ENCODE results near the gene TADA3.

The TADA3 gene, protein sequence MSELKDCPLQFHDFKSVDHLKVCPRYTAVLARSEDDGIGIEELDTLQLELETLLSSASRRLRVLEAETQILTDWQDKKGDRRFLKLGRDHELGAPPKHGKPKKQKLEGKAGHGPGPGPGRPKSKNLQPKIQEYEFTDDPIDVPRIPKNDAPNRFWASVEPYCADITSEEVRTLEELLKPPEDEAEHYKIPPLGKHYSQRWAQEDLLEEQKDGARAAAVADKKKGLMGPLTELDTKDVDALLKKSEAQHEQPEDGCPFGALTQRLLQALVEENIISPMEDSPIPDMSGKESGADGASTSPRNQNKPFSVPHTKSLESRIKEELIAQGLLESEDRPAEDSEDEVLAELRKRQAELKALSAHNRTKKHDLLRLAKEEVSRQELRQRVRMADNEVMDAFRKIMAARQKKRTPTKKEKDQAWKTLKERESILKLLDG

DNA sequence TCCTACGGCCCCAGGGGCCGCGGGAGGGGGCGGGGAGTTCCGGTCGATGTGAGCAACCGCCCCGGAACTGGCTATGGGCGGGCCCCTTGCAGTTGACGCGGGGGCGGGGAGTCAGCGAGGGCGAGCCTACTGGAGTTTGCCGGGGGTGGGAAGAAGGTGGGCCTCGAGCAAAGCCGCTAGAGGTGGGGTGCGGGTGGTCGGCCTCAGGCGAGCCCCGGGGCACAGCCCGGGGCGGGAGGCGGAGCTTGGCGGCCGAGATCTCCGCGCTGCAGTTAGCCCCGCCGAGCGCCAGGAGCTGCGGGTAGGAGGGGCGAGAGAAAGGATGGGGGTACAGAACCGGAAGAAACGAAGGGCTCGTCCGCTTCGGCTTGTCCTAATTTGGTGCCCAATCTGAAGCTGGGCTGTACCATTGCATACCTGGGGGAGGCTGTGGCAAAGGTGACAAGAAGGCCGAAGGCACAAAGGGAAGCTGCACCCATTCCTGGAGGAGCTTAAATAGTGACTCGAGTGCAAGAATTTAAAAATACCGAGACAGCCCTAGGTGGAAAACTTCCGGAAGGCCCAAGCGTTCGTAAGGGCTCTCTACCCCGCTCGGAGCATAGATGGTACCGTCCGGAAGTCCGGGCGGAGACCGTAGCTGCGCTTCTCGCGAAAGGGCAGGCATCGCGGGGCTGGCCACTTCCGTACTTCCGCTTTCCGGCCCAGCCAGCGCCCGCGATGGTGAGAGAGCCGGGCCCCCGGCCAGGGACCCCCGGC, at the start of gene TADA3, which contains the start of gene ARPC4:
TADA3 (minus strand) TSS at position 69 of the 756 bp plus-strand sequence. CDS start 1,007 bp downstream, outside the sequence.
ARPC4 (plus strand) TSS at position 678 of the 756 bp plus-strand sequence; CDS start at position 718, 40 bp downstream.
- FAIRE-seq, result peak; percentile 82
- peak; percentile 83 for DNase-seq (ENCODE audit: insufficient read length, low spot score)

DNA sequence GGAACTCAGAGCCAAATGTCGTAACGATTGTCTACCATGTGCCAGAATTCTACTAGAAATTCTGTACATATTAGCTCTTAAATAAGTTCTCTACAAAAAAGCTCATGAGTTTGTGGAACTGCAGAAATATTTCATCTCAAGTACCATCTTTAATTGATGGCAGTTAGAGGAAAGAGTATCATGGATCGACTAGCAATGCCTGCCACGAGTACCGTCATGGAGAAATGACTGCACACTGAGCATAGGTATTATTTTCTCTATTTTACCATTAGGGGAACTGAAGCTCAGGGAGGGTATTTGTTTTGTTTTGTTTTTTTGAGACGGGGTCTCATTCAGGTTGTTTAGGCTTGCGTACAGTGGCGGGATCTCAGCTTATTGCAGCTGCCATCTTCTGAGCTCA, 48.7 kb upstream of the TADA3 start:
- no peak for DNase-seq (ENCODE audit: insufficient read length, low spot score)
- no peak for FAIRE-seq

DNA sequence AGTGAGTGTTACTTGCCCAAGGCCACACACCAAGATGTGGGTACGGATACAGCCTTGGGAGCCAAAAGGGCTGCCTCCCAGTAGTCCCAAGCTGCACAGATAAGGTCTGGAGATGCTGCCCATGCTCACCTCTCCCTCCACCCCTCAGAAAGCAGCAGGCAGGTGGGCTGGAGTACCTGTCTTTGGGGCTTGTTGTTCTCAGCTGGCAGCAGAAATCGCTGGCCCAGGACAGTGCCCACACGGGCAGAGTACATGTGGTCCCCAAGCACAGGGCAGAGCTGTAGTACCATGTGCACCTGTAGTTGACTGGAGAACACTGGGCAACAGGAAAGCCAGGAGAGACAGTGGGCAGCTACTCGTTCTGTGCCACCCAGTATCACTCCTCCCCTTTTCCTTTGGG, 46.6 kb upstream of the TADA3 start:
- FAIRE-seq, result no peak
- DNase-seq (ENCODE audit: insufficient read length, low spot score), result no peak

DNA sequence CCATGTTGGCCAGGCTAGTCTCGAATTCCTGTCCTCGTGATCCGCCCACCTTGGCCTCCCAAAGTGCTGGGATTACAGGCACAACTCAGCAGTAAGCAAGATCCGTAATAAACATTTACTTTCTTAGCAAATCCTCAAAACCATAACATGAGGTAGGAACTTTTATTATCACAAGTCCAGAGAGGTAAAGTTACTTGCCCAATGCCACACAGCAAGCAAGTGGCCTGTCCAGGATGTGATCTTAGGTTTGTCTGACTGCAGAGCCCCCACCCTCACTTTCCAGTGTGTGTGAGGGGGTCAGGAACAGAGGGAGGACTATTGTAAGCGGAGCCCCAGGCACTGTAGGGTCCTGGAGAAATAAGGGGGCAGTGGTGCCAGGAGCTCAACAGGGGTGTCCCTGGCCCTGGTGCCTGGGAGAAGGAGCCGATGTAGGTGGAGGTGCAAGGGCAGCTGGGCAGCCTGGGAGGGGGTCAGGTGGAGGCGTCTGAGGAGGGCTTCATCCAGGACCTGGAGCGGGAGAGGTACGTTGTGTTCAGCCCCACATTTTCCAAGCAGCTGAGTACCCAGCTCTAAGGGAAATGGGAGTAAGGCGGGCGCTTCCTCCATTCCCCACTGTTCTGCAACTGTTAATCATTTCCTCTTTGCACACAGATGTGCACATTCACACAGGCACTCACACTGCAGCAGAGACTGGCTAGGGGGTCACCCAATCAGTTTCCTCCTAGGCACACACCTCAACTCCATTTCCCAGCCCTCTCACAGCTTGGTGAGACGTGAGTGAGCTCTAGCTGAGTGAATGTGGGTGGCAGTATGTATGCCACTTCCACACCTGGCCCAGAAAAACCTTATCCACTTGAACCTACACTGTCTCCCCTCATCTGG, 45.7 kb upstream of the TADA3 start:
- DNase-seq (ENCODE audit: insufficient read length, low spot score), result no peak
- no peak for FAIRE-seq

DNA sequence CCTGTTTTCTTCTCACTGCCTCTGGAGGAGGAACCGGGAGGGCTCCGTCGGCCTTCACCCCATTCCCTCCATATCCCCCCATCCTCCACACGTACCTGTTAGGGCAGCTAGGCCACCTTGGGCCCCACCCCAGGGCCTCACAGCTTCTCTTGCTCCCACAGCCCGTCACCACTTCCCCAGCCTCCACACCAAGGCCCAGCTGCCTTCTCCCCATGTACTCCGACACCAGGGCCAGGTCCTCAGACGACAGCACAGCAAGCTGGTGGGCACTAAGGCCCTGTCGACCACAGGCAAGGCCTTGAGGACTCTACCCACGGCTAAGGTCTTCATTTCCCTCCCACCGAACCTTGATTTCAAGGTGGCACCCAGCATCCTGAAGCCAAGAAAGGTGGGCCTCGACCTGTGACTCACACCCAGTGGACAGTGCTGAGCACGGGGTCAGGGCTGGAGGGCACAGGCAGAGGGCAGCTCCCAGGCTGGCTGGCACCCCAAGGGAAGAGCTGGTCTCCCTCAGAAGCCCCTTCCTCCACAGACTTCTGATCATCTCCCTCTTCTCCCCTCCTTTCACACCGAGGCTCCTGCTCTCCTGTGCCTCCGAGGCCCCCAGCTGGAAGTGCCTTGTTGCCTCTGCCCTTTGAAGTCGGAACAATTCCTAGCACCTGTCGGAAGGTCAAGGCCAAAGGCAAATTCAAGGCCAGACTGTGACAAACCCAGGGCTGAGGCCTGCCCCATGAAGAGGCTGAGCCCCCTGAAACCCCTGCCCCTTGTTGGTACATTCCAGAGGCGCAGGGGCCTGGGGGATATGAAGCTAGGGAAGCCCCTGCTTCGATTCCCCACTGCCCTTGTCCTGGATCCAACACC, 42.5 kb upstream of the TADA3 start:
- no peak for DNase-seq (ENCODE audit: insufficient read length, low spot score)
- no peak for FAIRE-seq

DNA sequence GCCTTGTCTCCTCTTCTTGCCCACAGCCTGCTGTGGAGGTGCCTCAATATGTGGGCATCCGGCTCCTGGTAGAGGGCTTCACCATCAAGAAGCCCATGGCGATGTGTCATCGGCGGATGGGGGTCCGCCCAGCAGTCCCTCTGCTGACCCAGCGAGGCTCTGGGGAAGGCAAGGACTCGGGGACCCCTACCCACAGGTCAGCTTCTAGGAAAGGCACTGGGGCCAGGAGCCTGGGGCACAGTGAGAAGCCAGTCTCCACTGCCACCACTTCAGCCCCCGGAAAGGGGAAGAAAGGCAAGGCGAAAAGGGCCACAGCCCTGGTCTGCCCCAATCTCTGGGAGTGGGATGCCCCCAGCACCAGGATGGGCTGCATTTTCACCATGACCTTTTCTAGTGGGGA, 40.8 kb upstream of the TADA3 start:
- FAIRE-seq, result no peak
- no peak for DNase-seq (ENCODE audit: insufficient read length, low spot score)

DNA sequence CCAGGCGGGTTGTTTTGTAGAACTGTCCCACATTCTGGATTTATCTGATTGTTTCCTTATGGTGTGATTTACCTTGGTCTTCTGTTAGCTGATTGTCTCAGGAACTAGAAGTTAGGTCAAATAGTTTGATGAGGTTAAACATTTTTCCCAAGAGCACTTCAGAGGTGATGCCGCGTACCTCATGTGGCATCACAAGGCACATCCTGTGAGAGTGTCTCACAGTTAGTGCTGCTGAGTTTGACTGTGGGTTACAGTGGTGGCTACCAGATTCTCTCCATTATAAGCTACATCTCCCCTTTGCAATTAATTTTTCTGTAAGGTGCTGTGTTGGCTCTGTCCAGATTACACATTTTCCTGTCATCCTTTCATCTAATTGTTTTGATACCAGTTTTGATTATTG, 39.0 kb upstream of the TADA3 start:
- FAIRE-seq (no peak), DNase-seq (ENCODE audit: insufficient read length, low spot score) (no peak)

DNA sequence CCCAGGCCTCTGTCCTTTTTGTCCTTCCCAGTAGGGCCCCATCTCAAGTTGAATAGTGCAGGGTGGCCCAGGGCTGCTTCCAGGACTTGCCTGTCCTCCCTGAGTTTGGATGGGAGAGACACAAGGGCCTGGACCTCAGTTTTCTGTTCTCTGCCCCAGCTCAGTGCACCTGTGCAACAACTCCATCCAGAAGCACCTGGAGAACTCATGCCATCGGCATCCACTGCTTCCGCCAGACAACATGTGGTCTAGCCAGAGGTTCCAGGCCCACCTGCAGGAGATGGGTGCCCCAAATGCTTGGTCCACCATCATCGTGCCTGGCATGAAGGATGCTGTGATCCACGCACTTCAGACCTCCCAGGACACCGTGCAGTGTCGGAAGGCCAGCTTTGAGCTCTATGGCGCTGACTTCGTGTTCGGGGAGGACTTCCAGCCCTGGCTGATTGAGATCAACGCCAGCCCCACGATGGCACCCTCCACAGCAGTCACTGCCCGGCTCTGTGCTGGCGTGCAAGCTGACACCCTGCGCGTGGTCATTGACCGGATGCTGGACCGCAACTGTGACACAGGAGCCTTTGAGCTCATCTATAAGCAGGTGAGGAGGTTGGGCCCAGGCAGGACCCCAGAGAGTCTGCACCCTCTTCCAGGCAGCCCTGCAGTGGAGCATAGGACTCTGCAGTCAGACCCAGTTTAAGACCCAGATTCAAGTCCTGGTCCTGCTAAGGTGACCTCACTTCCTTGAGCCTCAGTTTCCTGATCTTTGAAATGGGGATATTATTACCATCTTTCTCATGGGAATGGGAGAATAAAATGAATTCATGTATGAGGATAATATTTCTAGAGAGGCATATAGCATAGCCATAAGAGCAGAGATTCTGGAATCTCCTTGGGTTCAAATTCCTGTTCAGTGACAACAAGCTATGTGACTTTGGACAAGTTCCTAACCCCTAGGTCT, 36.8 kb upstream of the TADA3 start:
- no peak for DNase-seq (ENCODE audit: insufficient read length, low spot score)
- no peak for FAIRE-seq

DNA sequence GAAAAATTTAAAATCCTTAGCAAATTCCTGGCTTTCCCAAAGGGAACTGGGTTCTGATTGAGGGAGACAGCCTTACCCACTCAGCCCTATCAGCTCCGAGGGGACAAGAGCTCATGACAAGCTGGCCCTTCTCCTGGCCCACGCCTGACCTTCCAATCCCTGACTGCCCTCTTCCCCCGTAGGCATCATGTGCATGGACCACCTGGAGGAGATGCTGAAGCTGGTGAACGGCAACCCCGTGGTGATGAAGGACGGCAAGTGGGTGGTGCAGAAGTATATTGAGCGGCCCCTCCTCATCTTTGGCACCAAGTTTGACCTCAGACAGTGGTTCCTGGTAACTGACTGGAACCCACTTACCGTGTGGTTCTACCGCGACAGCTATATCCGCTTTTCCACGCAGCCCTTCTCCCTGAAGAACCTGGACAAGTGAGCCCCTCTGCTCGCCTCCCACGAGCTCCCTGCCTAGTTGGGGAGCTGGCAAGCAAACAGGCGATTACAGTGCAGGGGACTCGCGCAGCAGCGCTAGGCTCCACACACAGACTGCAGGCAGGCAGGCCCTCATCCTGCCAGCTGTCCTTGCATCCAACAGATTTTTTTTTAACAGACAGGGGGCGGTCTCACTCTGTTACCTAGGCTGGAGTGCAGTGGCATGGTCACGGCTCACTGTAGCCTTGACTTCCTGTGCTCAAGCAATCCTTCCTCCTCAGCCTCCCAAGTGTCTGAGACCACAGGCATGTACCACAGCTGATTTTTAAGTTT, 34.7 kb upstream of the TADA3 start:
- DNase-seq (ENCODE audit: insufficient read length, low spot score), result no peak
- FAIRE-seq, result no peak

DNA sequence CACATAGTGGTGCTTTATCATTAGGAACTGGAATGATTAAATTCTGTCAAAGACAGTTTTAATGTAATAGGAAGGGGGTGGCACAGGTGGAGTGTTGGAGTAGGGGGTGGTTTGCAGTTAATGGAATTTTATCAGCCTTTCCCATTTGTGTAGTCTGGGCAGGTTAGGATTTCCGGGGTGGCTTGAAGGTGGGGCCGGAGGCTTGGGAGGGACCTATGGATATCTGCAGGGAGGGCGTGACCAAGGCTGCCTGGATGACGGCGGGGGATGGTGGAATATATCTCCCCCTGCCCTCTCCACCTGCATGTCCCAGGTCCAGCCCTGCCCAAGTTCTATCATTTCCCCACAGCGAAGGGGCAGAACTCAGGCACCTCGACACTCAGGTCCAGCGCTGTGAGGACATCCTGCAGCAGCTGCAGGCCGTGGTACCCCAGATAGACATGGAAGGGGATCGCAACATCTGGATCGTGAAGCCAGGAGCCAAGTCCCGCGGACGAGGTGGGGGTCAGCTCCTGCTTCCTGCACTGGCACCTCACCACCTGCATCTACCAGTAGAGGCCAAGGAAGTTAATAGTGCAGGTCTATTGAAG, 33.3 kb upstream of the TADA3 start:
- no peak for DNase-seq (ENCODE audit: insufficient read length, low spot score)
- no peak for FAIRE-seq

DNA sequence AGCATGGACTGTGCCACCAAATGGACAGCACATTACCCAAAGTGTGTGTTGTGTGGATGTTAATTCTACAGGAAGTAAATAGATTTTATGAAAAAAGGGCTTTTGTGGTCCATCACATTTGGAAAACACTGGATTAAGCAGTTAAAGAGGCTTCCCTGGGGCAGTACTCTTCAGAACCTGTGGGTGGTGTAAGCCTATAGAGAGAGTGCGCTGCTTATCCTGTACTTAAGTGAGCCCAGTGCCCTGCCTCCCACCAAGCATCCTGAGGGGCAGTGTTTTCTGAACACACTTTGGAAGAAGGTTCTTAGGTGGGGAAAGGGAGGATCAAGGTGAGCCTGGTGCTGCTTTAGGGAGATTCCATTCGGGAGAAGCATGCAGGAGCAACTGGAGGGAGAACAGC, 28.7 kb upstream of the TADA3 start:
- DNase-seq (ENCODE audit: insufficient read length, low spot score), result no peak

DNA sequence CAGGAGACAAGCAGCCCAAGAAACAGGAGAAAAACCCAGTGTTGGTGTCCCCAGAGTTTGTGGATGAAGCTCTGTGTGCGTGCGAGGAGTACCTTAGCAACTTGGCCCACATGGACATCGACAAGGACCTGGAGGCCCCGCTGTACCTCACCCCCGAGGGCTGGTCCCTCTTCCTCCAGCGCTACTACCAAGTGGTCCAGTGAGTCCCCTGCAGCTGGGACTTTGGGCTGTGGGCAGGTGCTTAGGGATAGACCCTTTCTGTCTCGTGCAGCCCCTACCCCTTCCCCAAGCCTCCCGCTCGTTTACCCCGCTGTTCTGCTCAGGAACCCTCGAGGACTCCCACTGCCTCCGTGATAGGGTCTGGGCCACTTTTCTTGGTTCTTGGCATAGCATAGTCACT, 28.3 kb upstream of the TADA3 start:
- DNase-seq (ENCODE audit: insufficient read length, low spot score), result no peak
- no peak for FAIRE-seq

More for the DNA sequence above, 28.7 kb upstream of the TADA3 start:
- FAIRE-seq, result no peak

DNA sequence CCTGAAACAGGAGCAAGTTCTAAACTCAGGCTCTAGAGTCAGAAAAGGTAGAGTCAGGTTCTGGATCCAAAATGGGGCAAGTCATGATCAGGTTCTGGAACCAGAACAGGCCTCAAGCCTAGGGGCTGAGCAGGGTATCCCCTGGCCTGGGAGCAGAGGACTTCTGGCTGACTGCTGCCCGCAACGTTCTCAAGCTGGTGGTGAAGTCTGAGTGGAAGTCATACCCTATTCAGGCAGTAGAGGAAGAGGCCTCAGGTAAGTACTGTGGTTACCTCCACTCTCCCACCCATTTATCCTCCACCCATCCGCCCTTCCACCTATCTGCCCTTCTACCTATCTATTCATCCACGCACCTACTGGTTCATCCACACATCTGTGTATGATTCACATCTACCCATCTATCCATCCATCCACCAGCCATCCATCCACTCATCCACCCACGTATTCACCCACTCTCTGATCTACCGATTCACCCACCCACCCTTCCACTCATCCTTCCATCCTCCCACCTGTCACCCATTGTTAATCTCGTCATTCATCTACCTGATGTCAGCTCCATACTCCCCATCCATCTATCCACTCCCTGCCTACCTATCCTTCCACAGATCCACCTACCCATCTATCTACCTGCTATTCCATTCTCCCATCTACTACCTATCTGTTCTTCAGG, 26.5 kb upstream of the TADA3 start:
- FAIRE-seq, result no peak
- DNase-seq (ENCODE audit: insufficient read length, low spot score), result no peak

DNA sequence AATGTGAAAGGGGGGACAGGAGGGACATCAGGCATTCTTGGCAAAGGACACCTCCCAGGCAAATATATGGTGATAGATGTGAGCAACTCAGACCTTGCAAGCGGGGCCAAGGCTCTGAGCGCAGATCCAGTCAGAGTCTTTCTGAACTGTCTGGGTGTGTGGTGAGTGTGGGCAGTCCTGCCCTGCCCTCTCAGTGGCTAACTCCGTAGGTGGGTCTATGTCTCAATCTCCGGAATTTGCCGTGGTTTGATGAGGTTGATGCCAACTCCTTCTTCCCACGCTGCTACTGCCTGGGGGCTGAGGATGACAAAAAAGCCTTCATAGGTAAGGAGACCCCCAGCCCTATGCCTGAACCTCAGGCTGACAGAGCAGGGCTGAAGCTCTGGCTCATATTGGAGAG, 25.2 kb upstream of the TADA3 start:
- DNase-seq (ENCODE audit: insufficient read length, low spot score) (no peak), FAIRE-seq (no peak)

DNA sequence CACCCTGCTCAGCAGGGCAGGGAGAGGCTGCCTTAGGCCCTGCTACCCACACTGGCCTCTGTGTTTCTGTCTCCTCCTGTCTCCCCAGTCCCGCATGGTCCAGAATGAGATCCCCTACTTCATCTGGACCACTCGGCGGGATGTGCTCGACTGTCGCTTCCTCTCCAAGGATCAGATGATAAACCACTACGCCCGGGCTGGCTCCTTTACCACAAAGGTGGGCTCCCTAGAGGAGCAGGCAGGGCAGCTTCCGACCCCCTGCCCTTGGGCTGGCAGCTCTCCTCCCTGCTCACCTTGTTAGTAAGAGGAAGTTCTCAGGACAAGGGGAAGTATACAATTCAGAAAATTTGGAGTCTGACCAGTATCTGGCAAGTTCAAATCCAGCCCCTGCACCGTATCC, 23.7 kb upstream of the TADA3 start:
- DNase-seq (ENCODE audit: insufficient read length, low spot score), result no peak
- no peak for FAIRE-seq

DNA sequence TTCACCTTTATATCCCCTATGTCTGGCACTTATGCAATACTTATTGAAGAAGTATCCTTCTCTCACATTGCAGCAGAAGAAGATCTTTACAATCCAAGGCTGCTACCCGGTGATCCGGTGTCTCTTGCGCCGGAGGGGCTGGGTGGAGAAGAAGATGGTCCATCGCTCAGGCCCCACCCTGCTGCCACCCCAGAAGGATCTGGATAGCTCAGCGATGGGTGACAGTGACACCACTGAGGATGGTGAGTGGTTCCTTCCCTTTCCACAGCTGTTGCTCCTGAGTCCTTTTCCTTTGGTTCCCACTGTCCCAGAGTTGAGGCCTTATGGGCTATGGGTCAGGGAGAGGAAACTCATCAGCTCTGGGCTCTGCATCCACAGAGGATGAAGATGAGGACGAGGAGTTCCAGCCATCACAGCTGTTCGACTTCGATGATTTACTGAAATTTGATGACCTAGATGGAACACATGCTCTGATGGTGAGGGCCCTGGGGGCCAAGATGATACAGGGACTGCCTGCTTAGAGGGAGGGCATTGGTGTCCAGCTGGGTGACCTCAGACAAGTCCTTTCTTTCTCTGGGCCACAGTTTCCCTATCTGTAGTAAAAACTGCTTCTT, 20.7 kb upstream of the TADA3 start:
- FAIRE-seq, result no peak
- no peak for DNase-seq (ENCODE audit: insufficient read length, low spot score)

DNA sequence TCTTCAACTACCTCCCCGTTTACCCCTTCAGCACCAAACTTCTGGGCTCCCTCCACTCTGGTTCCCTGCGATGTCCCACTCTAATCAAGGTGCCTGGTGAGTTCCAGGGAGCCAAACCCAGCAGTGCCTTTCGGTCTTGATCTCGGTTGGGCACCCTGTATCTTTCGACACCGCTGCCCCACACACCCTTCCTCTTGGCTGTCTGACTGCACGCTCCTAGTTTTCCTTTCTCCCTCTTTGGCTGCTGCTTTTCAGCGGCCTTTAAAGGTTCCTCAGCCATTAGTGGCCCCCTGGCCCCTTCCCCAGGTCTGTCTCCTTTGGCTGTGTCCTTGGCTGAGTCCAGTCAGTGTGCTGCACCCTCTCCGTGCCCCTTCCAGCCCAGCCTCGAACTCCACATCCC, 18.6 kb upstream of the TADA3 start:
- FAIRE-seq, result no peak
- no peak for DNase-seq (ENCODE audit: insufficient read length, low spot score)

Measured in GM19239 (cell line).